NCI-H2107 treated with DMSO at 0.1 percent for 48 hours (cell line): ENCODE measurements around the gene TLE6.
A peak's percentile ranks its signal among the peaks of the same experiment; 100 is the strongest.
"Not testable (repeated sequence)": the region's sequence is repeated elsewhere in the genome, so short reads cannot be mapped to it uniquely, and the experiment has no call there.

Experiments used
- DNase-seq: peaks from one replicate; lab custom pipeline; 2025; ENCODE audit not compliant: unreplicated experiment; lab: John Stamatoyannopoulos, UW

TLE6 gene

GRCh38 chr19:3001235-3001800 is 24.0 kb downstream of the TLE6 start:
- DNase-seq, result no peak

- no peak for DNase-seq
These were observed 25.7 kb downstream of the TLE6 start for GRCh38 chr19:3003046-3003445.

- no peak for DNase-seq
These were observed 27.2 kb downstream of the TLE6 start for GRCh38 chr19:3004522-3004921.

- DNase-seq, result no peak
These were observed 28.0 kb downstream of the TLE6 start for GRCh38 chr19:3005345-3005744.

- no peak for DNase-seq
These were observed 28.9 kb downstream of the TLE6 start for GRCh38 chr19:3006075-3006767.

GRCh38 chr19:3007975-3008374 is 30.6 kb downstream of the TLE6 start:
- DNase-seq, result no peak

GRCh38 chr19:3008994-3009393 is 31.6 kb downstream of the TLE6 start:
- DNase-seq, result no peak

- DNase-seq, result no peak
These were observed 33.5 kb downstream of the TLE6 start for GRCh38 chr19:3010871-3011270.

- not testable (repeated sequence) for DNase-seq
These were observed 34.7 kb downstream of the TLE6 start for GRCh38 chr19:3012059-3012458.

- DNase-seq, result no peak
These were observed 35.4 kb downstream of the TLE6 start for GRCh38 chr19:3012621-3013262.

GRCh38 chr19:3013263-3013725 is 35.9 kb downstream of the TLE6 start:
- DNase-seq, result no peak

- no peak for DNase-seq
These were observed 36.8 kb downstream of the TLE6 start for GRCh38 chr19:3014135-3014534.

- DNase-seq, result no peak
These were observed 38.0 kb downstream of the TLE6 start for GRCh38 chr19:3015126-3016057.

GRCh38 chr19:3017923-3018322 is 40.6 kb downstream of the TLE6 start:
- DNase-seq, result no peak

GRCh38 chr19:3019211-3019854 is 42.0 kb downstream of the TLE6 start:
- no peak for DNase-seq

- DNase-seq, result no peak
These were observed 43.1 kb downstream of the TLE6 start for GRCh38 chr19:3020321-3020960.

GRCh38 chr19:3024509-3024869 is 47.1 kb downstream of the TLE6 start:
- no peak for DNase-seq

GRCh38 chr19:3024870-3025548 is 47.6 kb downstream of the TLE6 start:
- peak; percentile 60 for DNase-seq

- DNase-seq, result peak; percentile 60
These were observed 48.2 kb downstream of the TLE6 start for GRCh38 chr19:3025549-3025886.

GRCh38 chr19:3026768-3027167 is 49.4 kb downstream of the TLE6 start:
- DNase-seq, result no peak
